Measurements from ENCODE around the gene FAM25G.
"Not testable (repeated sequence)": the region's sequence is repeated elsewhere in the genome, so short reads cannot be mapped to it uniquely, and the experiment has no call there.

GRCh38 chr10:47468731-47469528 is 22.6 kb downstream of the FAM25G start:
- not testable (repeated sequence) for TF ChIP-seq MAFK (IDR thresholded peaks at IDR 0.05; ENCODE audit: low read depth, low read length); CTCF (conservative IDR thresholded peaks at IDR 0.05; ENCODE audit: low read depth, low read length); FOS (IDR thresholded peaks at IDR 0.05; ENCODE audit: low read depth, low read length); RCOR1 (IDR thresholded peaks at IDR 0.05; ENCODE audit: insufficient replicate concordance, low read length); RAD21 (IDR thresholded peaks at IDR 0.05; ENCODE audit: low read length); MAZ (IDR thresholded peaks at IDR 0.05; ENCODE audit: borderline replicate concordance, low read depth, low read length)

All from IMR-90 (cell line).